HG02840 (cell line): Measurements from ENCODE around the gene RHOC.
A peak's percentile ranks its signal among the peaks of the same experiment; 100 is the strongest.

Source experiments
- ATAC-seq: cut with Tn5 transposase; IDR thresholded peaks from one replicate; pipeline ENCODE4 v1.9.1; 2021; ENCODE audit warnings: mild to moderate bottlenecking, moderate library complexity, moderate number of reproducible peaks; ENCODE audit not compliant: unreplicated experiment, low FRiP score

The RHOC gene

GRCh38 chr1:112687361-112687760, 19.6 kb downstream of the RHOC start:
- no peak for ATAC-seq

DNA sequence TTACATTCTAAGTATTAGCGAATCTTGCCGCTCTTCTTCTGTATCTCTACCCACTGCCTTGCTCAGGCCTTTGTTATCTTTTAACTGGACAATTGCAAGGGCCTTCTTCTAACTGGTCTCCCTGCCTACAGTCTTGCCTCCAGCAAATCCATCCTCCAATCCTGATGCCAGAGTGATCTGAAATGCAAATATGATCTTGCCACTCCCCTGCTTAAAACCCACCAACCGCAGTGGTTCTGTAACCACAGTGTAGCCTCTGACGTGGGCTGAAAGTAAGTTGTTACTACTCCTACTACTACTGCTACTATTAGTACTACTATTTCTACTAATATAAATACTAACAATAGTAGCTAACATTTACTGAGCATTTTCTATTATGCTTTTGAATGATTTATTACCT, 20.1 kb downstream of the RHOC start:
- ATAC-seq = no peak

DNA sequence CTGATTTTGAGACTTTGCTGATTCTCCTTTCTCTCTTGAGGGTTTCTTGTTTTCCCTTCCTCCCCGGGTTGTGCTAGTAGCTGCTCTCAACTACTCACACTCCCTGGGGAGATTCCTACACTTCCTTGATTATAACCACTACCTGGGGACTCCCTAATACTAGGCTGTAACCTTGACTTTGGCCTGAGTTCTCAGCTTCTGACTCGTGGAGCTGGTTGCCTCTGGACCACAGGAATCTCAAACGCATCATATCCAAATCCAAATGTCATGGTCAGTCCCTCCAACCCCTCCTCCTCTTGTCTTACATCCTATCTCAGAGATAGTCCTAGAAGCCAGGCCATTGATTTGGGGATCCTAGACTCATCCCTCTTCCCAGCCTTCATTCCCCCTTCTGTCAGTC, 20.5 kb downstream of the RHOC start:
- ATAC-seq = no peak

DNA sequence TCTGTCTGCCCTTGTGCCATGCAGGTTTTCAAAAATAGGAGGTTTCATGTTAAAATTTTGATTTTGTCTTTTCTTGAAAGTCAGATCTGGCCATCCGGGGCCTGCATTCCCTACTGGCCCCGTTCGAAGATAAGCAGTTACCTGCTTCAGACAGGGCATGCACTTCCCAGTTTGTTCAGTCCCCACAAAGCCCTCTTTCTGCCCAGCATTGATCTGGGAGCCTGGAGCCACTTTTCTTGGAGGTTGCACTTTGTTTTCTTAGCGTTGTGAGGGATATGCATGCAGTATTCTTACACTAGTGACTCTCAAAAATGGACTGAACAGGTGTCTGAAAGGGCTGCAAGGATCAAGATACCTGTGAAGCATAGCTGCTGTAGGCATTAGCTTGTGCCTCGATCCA, 21.0 kb downstream of the RHOC start:
- ATAC-seq = no peak

DNA sequence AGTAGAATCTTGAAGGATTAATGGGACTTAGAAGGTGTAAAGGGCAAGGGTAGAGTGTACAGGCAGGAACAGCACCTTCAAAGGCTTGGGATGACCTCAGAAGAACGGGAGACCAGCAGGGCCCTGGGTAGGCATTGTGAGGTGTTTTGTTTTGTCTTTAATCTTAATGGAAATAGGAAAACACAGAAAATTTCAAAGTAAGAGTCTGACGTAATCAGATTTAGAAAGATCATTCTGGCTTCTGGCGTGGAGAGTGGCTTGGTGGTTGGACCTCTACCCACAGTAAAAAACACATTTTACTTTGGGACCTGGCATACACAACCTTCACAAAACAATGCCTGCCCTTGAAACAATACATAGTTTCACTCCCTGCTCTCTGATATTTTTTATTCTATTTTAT, 28.3 kb downstream of the RHOC start:
- ATAC-seq = no peak

- no peak for ATAC-seq
Observed at GRCh38 chr1:112677501-112677900, 29.4 kb downstream of the RHOC start.

GRCh38 chr1:112676543-112676942, 30.4 kb downstream of the RHOC start:
- ATAC-seq = no peak

DNA sequence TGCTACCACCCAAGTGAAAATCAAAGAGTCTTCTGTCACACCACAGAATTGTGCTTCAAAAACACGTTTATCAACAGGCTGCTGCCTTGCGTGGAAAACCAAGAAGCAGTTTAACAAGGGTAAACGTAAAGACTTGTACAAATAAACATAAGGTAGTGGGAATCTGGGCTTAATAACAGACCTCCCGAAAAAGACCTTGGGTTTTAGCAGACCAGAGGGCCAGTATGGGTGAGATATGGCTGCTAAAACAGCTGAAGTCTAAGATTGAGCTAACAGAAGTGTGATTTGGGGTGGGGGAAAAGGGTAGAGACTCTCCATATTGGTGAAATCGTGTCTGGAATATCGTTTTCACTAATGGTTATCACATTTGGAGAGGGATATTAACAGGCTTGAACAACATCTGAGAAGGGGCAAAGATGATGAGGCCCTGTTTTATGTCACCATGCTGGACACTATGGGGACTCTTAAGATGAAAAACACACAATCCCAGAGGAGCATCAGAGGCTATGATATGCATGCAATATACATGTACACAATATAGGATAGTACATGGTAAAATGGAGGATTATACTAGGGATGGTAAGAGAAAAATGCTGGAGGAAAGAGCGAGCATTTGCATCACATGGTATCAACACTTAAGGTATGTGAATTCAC, 31.1 kb downstream of the RHOC start:
- ATAC-seq = no peak

DNA sequence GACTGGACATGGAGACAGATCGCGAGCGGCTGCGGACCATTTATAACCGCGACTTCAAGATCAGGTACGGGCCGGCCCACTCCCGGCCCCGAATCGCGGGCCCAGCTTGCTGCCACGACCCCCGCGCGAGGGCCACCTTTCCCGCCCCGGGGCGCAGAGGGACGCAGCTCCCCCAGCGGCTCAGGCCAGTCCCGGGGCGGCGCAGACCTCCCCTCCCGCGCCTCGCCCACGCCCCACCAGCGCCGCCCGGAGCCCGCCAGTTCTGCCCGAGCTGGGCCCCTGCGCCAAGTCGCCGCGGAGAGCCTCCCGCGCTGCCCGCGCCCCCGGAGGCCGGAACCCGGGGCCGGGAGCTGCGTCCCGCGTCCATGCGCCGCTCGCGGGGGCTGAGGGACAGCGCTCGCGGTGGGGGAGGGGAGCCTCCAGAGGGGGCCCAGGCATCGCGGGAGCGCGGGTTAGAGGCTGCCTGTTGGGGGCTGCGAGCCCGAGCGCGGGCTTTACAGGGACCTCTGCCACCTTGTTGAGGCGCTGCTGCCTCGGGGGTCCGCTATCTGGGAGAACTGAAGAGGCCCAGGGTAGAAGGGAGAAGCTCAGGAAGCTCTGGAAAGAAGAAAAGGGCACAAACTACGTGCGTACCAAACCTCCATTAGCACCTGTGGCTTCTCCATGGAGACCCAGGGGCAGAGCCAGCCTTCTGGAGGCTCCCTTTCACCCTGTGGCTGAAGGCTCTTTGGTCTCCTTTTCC, 31.8 kb downstream of the RHOC start:
- ATAC-seq = peak; percentile 25

DNA sequence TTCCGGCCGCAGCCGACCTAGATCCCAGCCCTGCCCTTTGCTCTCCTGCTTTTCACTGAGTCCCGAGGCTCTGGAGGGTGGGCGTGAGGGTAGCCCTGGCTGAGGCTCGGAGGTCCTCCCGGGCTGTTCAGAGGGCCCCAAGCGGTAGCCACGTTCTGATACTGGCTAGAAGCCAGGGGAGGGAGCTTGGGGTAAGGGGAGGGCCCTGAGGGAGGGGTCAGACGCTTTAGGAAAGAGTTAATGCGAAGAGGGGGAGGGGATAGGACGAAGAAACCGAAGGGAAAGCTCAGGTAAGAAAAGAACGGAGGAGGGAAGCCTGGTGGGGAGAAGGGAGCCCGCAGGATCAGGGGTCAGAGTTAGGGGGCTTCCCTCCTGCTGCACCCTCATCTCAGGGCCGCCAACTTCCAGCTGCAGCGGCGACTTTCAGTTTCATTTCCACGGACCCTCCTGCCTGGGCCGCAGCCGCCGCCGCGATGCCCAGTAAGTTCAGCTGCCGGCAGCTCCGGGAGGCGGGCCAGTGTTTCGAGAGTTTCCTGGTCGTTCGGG, 32.4 kb downstream of the RHOC start, which contains the start of gene MOV10:
MOV10 (plus strand) TSS at position 220 of the 546 bp plus-strand sequence; CDS start at position 474, 254 bp downstream.
- peak; percentile 48 for ATAC-seq

- no peak for ATAC-seq
Observed at GRCh38 chr1:112673592-112674439, 33.1 kb downstream of the RHOC start.

DNA sequence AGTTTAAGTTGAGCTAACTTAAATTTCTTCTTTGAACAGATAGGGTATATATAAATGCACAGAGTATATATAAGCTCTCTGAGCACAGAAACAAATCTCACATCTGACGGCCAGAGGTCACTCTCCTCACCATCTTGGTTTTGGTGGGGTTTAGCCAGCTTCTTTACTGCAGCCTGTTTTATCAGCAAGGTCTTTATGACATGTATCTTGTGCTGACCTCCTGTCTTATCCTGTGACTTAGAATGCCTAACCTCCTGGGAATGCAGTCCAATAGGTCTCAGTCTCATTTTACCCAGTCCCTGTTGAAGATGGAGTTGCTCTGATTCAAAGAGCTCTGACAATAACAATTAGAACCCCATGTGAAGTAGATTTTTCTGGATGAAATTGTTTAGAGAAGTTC, 34.1 kb downstream of the RHOC start:
- no peak for ATAC-seq

GRCh38 chr1:112672009-112672408, 34.9 kb downstream of the RHOC start:
- no peak for ATAC-seq

GRCh38 chr1:112666946-112667345, 40.0 kb downstream of the RHOC start:
- no peak for ATAC-seq

DNA sequence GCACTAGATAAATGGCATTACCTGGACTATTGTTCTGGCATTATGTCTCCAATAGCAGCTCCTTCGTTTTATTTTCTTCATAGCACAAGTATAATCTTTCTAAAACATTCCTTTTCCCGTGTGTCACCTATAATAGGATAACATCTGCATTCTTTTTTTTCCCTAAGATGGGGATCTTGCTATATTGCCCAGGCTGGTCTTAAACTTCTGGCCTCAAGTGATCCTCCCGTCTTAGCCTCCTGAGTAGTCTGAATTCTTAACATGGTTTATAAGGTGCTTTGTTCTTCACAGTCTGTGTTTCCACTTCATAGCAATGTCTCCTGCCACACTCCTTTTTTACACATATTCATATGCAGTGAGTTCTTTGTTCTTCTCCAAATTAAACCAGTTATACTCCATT, 41.1 kb downstream of the RHOC start:
- no peak for ATAC-seq

GRCh38 chr1:112651205-112651604, 55.7 kb downstream of the RHOC start:
- ATAC-seq = no peak
